ENCODE results near the gene OPRL1.

OPRL1 gene

DNA sequence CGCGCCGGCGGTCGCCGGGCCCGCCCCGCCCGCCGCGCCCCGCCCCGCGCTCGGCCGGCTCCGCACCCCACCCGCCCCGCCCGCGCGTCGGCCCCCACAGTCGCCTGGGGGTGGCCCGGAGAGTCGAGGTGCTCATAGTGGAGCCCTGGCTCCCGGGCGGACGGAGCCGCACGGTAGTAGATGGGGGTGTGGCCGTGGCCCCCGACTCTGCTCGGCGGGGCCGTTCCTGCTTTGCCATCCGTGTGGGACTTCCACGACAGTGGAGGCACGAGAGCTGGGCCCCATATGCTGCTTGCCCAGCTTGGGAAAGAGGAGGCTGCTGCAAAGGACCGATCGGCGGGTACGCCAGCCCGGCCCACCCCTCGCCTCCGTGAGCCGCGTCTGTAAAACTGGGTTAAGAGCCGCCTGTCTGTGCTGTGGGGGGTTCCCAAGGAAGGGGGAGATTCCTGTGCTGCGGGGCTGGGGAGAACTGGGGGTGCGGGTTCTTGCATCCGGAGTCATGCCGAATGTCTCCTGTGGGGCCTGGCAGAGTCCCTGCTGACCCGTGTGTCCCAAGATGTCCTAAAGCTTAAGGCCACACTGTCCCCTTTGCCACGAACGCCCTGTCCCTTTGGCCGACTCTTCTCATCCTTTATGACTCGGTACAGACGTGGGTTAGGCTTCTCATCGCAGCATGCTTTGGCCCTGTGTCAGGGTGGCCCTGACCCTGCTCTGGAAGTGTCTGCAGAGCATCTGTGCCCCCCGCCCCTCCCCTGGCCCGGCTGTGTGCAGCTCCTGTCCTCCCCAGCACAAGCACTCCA lies at the start of gene OPRL1:
Gene OPRL1, plus strand, starts transcription at position 70 of the 800 bp plus-strand sequence. CDS start 12,639 bp downstream, outside the sequence.
- no peak for DNase-seq

DNA sequence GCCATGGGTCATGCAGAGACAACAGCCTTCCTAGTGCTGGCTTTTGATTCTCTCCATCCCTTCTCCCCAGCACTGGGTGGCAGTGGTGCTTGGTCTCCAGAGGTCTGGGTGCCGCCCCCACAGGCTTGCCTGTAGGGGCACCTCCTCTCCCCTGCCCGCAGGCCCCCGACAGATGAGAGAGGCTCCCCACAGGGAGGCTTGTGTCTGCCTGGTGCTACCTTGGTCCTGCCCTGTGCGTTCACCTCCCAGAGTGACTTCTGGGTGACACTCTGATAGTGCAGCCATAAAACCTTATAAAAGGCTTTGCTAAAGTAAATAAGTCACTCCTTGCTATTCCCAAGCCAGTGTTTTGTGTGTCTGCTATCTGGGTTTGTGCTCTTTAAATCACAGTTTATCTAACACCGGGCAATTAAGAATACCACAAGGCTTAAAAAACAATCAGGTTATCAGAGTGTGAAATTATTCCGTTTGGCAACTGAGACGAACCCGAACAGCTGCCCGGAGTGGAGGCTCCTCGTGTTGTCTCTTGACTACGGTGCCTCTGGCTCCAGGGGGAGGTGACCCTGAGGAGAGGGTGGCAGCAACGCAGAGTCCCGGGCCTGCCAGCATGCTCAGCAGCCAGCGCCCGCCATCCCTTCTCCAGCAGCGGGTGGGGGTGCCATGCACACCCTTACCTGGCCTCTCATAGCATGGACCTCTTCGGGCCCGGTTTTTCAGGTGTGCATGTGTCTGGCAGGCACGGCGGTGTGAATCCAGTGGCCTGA lies 49.3 kb upstream of the OPRL1 start:
- no peak for DNase-seq

GRCh38 chr20:64031822-64032314 lies 48.0 kb upstream of the OPRL1 start:
- DNase-seq: no peak

DNA sequence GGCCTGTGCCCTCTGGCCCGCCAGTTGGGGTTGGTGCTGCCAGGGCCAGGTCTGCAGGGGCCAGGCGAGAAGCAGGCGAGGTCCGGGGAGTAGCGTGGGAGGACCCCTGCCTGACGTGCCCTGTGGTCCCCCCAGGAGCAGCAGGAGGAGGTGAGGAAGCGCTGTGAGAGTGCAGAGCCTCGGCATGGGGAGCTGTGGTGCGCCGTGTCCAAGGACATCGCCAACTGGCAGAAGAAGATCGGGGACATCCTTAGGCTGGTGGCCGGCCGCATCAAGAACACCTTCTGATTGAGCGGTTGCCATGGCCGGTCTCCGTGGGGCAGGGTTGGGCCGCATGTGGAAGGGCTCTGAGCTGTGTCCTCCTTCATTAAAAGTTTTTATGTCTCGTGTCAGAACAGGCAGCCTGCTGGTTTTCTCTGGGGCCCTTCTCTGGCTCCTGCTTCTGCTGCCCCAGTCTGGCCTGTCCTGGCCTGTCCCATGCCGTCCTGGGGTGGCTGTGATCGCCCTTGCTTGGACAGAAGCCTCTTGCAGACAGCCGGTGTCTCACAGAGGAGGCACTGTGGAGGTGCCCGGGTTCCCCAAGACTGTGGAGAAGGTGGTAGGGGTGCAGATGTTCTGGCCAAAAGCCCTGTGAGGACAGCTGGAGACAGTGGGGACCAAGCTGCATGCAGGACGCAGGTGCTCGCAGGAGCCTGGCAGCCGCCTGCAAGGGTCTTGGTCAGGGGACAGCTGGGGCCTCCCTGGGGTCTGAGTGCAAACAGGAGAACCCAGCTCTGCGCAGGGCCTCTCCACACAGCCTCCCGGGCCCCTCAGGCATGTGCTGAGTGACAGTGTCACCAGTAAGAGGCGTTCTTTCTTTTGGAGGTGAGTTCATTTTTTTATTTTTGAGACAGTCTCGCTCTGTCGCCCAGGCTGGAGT lies 46.9 kb upstream of the OPRL1 start:
- no peak for DNase-seq

- DNase-seq: no peak
Observed at GRCh38 chr20:64033981-64034493, 45.8 kb upstream of the OPRL1 start.

- DNase-seq: no peak
Observed at GRCh38 chr20:64035066-64035932, 44.6 kb upstream of the OPRL1 start.

GRCh38 chr20:64035933-64036345 lies 43.9 kb upstream of the OPRL1 start, which contains the start of gene C20orf204:
TSS of gene C20orf204 (plus strand) at chr20:64036182. CDS start at chr20:64036324, 142 bp downstream.
- no peak for DNase-seq

DNA sequence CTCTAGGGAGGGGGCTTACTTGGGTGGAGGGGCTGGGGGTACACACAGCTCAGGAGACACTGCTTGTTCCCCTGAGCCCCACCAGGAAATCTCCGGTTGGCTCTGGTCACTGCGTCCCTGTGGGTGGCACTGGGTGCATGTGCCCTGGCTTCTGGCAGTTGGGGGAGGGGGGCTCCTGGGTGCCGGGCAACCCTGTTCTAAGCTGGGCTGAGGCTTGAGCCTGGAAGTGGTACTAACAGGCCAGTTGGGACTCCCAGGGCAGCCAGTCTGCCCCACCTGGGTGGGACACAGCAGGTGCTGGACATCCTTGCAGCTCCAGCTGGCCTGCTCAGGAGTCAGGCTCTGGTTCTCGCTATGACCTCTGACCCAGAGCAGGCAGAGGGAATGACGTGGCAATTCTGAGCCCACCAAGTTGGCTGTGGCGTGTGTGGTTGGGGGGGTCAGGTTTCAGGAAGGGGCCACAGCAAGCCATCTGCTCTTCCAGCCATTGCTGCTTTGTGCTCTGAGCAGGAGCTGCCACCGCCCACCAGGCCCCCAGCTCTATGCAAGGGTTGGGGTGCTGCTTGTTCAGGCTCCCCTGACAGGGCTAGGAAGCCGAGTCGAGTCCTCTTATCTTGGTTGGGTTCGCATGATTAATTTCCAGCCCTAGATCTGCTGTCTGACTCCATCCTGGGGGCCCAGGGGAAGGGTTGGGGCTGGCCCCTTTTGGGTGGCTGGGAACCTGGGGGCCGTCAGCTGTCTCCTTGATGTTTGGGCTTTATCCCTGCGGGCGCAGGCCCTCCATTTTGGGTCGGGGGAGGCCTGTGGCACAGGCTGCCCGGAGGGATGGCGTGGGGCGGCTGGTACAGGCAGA lies 43.3 kb upstream of the OPRL1 start:
- no peak for DNase-seq

DNA sequence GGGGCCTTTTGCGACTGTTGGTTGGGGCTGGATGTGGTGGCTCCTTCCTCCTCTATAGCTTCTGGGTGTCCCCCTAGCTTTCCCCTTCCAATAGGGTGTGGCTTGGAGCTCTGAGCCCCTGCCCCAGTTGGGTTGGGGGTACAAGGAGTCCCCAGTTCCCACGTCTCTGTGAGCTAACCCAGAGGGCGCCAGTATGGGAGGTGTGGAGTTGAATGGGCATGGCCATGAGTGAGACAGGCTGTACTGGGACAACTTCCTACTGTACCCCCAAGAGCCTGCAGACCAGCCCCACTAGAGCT lies 42.7 kb upstream of the OPRL1 start:
- DNase-seq: no peak

DNA sequence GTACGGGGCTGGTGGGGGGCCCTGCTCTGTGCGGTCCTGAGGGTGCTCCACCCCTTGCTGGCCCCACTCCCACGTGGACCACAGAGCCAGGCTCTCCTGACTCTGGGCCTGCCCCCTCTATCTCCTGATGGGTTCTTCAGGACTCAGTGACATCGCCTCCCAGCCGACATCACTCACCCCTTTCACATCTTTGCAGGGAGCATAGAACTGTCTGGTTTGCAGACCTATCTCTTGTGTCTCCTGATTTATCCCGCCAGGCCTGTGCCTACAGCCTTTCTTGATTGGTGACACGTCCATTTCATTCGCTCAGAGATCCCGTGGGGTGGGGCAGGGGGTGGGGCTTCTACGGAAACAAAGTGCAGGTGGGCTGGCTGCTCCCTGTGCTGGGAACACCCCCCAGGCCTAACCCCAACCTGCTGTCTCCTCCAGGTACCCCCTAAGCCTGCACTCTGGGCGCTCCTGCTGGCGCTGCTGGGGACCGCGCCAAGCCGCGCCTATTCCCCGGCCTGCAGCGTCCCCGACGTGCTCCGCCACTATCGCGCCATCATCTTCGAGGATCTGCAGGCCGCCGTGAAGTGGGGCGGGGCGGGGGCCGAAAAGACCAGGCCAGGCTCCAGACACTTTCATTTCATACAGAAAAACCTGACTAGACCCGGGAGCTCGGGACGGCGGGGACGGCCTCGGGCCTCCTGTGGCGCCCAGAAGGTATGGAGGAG lies 42.2 kb upstream of the OPRL1 start:
- DNase-seq: no peak

DNA sequence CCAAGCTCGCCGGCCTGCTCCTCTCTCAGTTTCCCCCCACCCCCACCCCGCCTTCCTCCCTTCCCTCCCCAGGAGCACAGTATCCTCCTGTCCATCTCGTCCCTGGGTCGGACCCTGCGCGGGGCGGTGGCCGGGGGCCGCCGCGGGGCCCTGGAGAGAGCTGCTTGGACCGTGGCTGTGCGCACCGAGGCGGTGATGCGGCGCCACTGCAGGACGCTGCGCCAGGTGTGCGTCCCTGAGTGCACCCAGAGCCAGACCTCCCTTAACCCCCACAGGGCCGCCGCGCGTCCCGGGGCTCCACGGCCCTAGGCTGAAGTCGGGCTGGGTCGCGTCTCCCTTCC lies 41.7 kb upstream of the OPRL1 start:
- DNase-seq: no peak

- no peak for DNase-seq
Observed at GRCh38 chr20:64038565-64039292, 41.2 kb upstream of the OPRL1 start.

- DNase-seq: no peak
Observed at GRCh38 chr20:64039293-64040160, 40.4 kb upstream of the OPRL1 start.

DNA sequence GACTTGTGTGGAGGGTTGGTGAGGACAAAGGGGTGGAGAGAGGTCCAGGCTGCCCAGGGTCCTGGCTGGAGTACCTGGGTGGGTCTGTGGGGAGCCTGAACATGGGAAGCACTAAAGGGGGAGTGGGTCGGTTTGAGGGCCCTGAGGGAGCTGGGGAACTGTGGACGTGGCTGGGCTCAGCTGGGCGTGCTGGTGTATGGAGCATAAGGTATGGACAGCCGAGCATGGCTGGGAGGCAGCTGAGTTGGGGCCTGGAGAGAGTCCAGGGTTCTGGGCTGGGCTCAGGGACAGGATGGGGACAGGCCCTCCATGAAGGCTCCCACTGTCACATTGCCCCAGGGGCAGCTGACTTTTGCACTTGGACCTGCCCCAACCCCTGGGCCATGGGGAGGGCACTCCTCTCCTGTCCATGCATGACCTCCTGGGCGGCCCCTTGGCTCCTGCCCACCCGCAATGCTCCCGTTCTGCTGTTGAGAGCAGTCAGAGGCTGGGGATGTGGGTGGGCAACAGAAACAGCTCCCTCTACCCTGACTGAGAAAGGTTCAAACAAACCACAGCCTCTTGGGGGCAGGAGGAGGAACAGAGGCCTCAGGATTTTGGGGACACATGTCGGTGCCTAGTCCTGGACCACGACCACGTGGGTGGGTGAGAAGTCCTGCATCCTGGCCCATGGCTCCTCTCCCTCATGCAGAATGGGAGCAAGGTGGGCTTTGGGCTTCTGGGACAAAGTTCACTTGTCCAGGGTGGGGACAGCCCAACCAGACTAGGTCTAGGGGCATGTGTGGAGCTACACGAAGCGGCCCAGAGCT lies 39.4 kb upstream of the OPRL1 start:
- DNase-seq: no peak

GRCh38 chr20:64041040-64041780 lies 38.7 kb upstream of the OPRL1 start:
- peak; percentile 76 for DNase-seq

DNA sequence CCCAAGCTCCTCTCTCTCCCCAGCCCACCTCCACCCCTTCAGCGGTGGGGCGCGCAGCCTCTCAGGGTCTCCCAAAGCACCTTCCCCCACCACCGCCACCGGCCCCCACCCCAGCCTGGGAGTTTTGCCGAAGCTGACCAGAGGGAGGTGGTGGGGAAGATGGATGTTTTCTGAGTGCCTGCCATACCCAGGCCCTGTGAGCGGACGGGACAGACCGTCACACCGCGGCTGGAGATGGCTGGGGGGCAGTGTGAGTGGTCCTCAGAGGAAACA lies 38.2 kb upstream of the OPRL1 start:
- DNase-seq: no peak
